ENCODE results near the gene TMEM121. TPM values are rescaled to one million over a fixed set of nuclear protein-coding genes. Genes with fewer than 3 reads are reported as not detected.
"Not testable (repeated sequence)": the region's sequence is repeated elsewhere in the genome, so short reads cannot be mapped to it uniquely, and the experiment has no call there.

Gene TMEM121
- total RNA-seq, 2 donors from 2014 or later = 0.82 TPM

DNA sequence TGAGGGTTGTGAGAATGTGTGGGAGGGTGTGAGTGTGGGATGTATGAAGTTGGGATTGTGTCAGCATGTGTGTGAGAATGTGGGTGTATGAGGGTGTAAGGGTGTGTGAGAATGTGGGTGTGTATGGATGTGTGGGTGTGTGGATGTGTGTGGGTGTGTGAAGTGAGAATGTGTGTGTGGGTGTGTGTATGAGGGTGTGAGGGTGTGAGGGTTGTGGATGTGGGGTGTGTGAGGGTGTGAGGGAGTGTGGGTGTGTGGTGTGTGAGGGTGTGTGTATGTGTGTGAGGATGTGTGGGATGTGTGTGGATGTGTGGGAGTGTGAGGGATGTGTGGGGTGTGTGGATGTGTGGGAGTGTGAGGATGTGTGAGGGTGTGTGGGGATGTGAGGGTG is 37.0 kb downstream of the TMEM121 start:
- Histone ChIP-seq H3K36me3 (no peaks in the 10 kb centered on the region), H3K4me3 (no peak overlapping the region), H3K27ac (no peak overlapping the region), H3K9ac (ENCODE audit: low read depth in 2 of 2, low read length in 2 of 2) (no peak overlapping the region), H3K4me1 (no peaks in the 10 kb centered on the region), H3K9me3 (no peaks in the 10 kb centered on the region), H3K27me3 (no peaks in the 10 kb centered on the region)
- DNase-seq = no peak
- TF ChIP-seq, protein P1, sequence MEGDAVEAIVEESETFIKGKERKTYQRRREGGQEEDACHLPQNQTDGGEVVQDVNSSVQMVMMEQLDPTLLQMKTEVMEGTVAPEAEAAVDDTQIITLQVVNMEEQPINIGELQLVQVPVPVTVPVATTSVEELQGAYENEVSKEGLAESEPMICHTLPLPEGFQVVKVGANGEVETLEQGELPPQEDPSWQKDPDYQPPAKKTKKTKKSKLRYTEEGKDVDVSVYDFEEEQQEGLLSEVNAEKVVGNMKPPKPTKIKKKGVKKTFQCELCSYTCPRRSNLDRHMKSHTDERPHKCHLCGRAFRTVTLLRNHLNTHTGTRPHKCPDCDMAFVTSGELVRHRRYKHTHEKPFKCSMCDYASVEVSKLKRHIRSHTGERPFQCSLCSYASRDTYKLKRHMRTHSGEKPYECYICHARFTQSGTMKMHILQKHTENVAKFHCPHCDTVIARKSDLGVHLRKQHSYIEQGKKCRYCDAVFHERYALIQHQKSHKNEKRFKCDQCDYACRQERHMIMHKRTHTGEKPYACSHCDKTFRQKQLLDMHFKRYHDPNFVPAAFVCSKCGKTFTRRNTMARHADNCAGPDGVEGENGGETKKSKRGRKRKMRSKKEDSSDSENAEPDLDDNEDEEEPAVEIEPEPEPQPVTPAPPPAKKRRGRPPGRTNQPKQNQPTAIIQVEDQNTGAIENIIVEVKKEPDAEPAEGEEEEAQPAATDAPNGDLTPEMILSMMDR (IDR thresholded peaks at IDR 0.05) = no peak
- intact Hi-C loops (cut with DNase I) = no loop called here

DNA sequence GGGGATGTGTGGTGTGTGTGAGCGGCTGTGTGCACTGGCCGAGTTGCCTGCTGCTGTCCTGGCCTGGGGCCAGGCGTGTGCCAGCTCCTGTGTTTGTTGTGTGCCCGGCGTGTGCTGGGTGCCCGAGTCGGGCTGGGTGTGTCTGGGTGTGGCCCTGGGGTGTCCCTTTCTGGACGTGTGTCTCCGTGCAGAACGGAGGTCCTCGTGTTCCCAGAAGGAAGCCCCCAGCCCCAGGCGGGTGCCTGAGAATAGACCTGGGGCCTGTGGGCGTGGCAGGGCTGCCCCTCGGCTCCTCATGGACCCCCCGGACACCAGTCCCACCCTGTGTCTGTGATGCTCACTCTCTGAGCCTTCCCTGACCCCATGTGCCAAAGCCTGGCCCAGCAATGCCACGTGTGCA is 38.2 kb downstream of the TMEM121 start:
- H3K36me3 ChIP-seq; H3K4me3 ChIP-seq; H3K27ac ChIP-seq; H3K9me3 ChIP-seq; H3K4me1 ChIP-seq; DNase-seq; H3K9ac ChIP-seq (ENCODE audit: low read depth in 2 of 2, low read length in 2 of 2); H3K27me3 ChIP-seq; intact Hi-C loops (cut with DNase I): not testable (repeated sequence)

DNA sequence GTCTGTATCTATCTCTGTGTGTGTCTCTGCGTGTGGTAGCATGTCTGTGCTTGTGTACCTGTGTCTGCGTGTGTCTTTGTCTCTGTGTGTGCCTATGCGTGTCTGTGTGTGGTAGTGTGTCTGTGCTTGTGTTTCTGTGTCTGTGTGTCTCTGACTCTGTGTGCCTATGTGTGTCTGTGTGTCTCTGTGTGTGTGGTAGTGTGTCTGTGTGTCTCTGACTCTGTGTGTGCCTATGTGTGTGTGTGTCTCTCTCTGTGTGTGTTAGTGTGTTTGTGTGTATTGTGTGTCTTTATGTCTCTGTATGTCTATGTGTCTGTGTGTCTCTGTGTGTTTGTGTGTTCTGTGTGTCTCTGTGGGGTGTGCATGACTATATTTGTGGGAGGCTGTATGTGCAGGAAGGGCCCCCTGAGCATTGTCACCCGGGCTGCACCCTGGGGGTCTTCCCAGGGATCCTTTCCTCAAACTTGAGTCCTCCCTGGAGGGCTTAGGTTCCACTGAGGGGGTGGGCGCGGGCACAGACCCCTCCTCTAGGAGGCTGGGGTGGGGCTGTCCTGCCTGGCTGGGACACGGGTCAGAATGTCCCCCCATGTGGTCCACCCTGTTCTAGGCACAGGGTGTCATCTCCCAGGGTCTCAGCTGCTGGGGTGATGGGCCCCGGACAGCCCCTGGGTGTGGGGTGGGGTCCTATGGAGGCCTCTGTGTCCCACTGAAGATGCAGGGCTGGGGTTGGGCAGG is 39.0 kb downstream of the TMEM121 start:
- DNase-seq; H3K9me3 ChIP-seq; H3K27me3 ChIP-seq; H3K9ac ChIP-seq (ENCODE audit: low read depth in 2 of 2, low read length in 2 of 2); H3K27ac ChIP-seq; H3K4me3 ChIP-seq; H3K4me1 ChIP-seq; H3K36me3 ChIP-seq; intact Hi-C loops (cut with DNase I): not testable (repeated sequence)

DNA sequence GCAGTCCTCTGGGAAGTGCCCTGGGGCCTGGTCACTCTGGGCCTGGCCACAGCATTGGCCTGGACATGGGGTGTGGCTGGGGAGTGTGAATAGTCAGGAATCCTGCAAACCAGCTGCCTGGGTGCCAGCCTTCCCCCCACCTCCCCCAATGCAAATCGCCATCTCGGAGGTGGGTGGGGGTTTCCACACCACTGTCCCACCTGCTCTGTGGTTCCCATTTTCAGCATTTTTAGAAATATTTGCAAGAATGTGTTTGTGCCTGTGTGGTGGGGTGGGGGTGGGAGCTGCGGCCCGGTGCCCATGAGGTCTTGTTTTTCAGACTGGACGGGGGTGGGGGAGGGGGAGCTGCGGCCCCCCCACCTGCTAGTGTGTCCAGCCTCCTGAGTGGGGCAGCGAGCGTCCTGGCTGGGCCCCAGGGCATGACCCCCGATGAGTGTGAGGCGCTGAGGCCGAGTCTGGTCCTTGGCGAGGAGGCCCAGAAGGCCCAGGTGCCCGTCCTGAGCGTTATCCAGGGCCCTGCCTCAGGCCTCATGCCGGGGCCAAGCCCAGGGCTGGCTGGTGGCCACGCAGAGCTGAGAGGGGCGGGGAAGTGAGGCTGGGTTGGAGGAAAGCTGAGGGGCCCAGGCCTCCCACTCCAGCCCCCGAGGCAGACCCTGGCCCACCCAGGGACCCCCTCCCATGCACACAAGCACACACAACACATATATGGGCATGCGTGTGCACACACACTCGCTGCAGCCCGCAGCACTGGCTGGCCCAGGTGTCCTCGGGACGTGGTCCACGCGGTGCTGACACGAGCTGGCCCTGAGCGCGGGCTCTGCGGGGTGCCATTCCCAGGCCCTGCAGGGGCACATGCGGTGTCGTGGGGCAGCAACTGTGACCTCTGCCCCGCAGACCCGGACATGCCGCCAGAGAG is 40.1 kb downstream of the TMEM121 start:
- intact Hi-C loops (cut with DNase I); H3K4me3 ChIP-seq; H3K27me3 ChIP-seq; H3K4me1 ChIP-seq; H3K9me3 ChIP-seq; DNase-seq; H3K27ac ChIP-seq; H3K36me3 ChIP-seq; H3K9ac ChIP-seq (ENCODE audit: low read depth in 2 of 2, low read length in 2 of 2): not testable (repeated sequence)

DNA sequence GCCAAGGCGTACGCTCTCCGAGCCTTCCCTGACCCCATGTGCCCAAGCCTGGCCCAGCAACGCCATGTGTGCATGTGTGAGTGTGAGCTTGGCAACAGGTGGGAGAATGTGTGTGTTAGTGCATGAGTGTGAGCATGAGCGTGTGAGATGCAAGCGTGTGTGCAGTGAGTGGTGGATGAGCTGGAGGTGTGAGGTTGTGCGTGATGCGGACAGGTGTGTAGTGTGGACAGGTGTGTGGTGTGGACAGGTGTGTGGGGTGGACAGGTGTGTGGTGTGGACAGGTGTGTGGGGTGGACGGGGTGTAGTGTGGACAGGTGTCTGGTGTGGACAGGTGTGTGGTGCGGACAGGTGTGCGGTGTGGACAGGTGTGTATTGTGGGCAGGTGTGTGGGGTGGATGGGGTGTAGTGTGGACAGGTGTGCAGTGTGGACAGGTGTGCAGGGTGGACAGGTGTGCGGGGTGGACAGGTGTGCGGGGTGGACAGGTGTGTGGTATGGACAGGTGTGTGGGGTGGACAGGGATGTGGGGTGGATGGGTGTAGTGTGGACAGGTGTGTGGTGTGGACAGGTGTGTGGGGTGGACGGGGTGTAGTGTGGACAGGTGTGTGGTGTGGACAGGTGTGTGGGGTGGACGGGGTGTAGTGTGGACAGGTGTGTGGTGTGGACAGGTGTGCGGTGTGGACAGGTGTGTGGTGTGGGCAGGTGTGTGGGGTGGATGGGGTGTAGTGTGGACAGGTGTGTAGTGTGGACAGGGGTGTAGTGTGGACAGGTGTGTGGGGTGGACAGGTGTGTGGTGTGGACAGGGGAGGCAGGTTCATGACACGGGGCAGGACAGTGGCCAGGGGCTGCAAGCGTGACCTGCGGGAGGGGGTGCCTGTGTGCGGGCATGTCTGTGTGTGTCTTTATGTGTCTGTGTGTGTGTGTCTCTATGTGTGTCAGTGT is 41.1 kb downstream of the TMEM121 start:
- H3K9ac ChIP-seq (ENCODE audit: low read depth in 2 of 2, low read length in 2 of 2); H3K4me1 ChIP-seq; intact Hi-C loops (cut with DNase I); DNase-seq; H3K36me3 ChIP-seq; H3K27ac ChIP-seq; H3K9me3 ChIP-seq; H3K27me3 ChIP-seq; H3K4me3 ChIP-seq: not testable (repeated sequence)

DNA sequence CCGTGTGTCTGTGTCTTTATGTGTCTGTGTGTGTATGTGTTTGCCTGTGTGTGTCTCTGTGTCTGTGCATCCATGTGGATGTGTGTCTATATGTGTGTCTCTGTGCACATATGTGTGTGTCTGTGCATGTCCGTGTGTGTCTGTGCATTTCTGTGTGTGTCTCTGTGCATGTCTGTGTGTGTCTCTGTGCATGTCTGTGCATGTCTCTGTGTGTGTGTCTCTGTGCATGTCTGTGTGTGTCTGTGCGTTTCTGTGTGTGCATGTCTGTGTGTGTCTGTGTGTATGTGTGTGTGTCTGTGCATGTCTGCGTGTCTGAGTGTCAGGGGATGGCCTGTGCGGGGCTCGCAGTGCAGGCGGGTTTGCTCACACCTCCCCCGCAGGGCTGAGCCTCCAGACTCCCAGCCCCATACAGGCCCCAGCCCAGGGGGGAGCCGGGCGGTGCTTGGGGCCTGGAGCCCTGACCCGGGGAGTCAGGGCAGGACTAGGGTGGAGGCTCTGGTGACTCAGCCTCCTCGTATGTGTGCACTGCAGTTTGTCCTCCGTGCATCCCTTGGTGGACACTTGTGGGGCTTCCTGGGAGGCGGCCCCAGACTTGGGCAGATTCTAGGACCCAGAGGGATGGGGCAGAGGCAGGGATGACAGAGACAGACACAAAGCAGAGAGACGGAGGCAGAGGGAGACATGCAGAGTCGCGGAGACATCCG is 41.9 kb downstream of the TMEM121 start:
- H3K27ac ChIP-seq; H3K4me1 ChIP-seq; intact Hi-C loops (cut with DNase I); H3K36me3 ChIP-seq; DNase-seq; H3K27me3 ChIP-seq; H3K9me3 ChIP-seq; H3K4me3 ChIP-seq; H3K9ac ChIP-seq (ENCODE audit: low read depth in 2 of 2, low read length in 2 of 2): not testable (repeated sequence)

DNA sequence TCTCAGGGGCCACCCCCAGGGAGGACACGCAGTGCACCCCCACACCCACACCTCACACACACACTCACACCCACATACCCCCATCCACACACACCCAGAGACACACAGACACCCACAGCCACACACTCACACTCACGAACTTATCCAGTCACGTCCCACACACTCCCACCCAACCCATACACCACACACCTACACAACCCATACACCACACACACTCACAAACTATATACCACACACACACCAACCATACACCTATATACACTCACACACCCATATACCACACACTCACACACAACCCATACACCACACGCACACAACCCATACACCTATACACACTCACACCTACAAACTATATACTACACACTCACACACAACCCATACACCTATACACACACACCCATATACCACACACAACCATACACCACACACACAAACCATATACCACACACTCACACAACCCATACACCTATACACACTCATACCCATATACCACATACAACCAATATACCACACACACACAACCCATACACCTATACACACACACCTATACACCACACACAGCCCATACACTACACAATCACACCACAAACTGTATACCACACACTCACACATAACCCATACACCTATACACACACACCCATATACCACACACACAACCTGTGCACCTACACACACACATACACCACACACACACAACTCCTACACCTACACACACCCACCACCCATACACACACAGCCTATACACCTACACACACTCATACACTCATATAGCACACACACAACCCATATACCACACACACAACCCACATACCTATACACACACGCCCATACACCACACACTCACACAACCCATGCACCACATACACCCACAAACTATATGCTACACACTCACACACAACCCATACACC is 42.7 kb downstream of the TMEM121 start:
- Histone ChIP-seq H3K36me3 (no peaks in the 10 kb centered on the region), H3K4me1 (no peaks in the 10 kb centered on the region), H3K27ac (no peak overlapping the region), H3K9me3 (no peaks in the 10 kb centered on the region), H3K4me3 (no peak overlapping the region), H3K9ac (ENCODE audit: low read depth in 2 of 2, low read length in 2 of 2) (no peak overlapping the region), H3K27me3 (no peaks in the 10 kb centered on the region)
- TF ChIP-seq, protein P1 (IDR thresholded peaks at IDR 0.05) = no peak
- no peak for DNase-seq
- intact Hi-C loops (cut with DNase I) = no loop called here
